Omental fat pad (tissue), 4 donors: ENCODE data around the gene DCHS2. TPM values are rescaled to one million over a fixed set of nuclear protein-coding genes. Genes with fewer than 3 reads are reported as not detected.

Experiments
- ATAC-seq: fragments of 150-250 bp; one replicate; pipeline ENCODE4 v1.9.1; 2016; ENCODE audit warnings: mild to moderate bottlenecking, moderate library complexity; ENCODE audit not compliant: low FRiP score
- DNase-seq: peaks from one replicate; pipeline ENCODE4 v3.0.0-alpha.2; 2019; ENCODE audit warnings: low spot score
- total RNA-seq, 4 donors: library from RNA; depleted of rRNA; stranded (reverse); fragments of >200 nt; gene quantifications; one replicate each; pipeline ENCODE4 v1.1.0, GENCODE V29; 2016
- TF ChIP-seq, protein P1 (sequence below), 3 donors: fragments of 450-650 bp; IDR thresholded peaks; one replicate each; pipeline ENCODE4 v1.5.1; 2016 to 2017; ENCODE audit warnings: antibody characterized with exemption in 3 of 3, mild to moderate bottlenecking in 3 of 3, moderate library complexity in 2 of 3

The DCHS2 gene
- total RNA-seq, 4 donors from 2014 or later, result 0.06 to 2.0 (median 0.72) TPM

DNA sequence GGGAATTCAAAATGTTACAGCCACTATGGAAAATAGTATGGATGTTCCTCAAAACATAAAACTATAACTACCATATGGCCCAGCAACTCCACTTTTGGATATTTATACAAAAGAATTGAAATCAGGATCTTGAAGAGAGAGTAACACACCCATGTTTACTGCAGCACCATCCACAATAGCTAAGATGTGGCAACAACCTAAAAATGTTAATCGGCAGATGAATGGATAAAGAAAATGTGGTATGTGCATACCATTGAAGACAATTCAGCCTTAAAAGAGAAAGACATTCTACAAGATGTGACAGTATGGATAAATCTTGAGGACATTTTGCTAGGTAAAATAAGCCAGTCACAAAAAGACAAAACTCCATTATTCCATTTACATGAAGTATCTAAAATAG is 171.9 kb downstream of the DCHS2 start:
- TF ChIP-seq, protein P1, sequence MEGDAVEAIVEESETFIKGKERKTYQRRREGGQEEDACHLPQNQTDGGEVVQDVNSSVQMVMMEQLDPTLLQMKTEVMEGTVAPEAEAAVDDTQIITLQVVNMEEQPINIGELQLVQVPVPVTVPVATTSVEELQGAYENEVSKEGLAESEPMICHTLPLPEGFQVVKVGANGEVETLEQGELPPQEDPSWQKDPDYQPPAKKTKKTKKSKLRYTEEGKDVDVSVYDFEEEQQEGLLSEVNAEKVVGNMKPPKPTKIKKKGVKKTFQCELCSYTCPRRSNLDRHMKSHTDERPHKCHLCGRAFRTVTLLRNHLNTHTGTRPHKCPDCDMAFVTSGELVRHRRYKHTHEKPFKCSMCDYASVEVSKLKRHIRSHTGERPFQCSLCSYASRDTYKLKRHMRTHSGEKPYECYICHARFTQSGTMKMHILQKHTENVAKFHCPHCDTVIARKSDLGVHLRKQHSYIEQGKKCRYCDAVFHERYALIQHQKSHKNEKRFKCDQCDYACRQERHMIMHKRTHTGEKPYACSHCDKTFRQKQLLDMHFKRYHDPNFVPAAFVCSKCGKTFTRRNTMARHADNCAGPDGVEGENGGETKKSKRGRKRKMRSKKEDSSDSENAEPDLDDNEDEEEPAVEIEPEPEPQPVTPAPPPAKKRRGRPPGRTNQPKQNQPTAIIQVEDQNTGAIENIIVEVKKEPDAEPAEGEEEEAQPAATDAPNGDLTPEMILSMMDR (IDR thresholded peaks at IDR 0.05), result no peak
- DNase-seq (no peak), ATAC-seq (no peak)

GRCh38 chr4:154317201-154317999 is 174.2 kb downstream of the DCHS2 start:
- ATAC-seq, result no peak
- no peak for DNase-seq
- TF ChIP-seq, protein P1 (IDR thresholded peaks at IDR 0.05), result no peak

GRCh38 chr4:154315741-154316140 is 175.9 kb downstream of the DCHS2 start:
- ATAC-seq (no peak), DNase-seq (no peak)
- TF ChIP-seq, protein P1 (IDR thresholded peaks at IDR 0.05), result no peak

DNA sequence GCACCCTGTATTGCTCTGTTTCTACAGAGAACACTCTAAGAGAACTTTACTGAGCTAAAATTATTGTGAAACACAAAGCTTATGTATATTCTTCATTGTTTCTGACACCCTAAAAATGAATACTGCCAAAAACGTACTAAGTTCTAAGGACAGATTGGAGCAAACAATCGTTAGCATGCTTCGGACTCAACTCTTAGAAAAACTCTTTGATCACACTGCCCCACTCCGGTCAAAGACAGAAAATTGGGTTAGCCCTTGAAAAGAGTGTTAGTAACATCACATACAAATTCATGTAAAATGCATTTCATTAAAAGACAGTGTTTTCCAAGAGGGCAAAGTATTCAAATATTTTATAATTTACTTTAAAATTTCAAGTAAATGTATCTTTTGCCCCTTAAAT is 177.4 kb downstream of the DCHS2 start:
- TF ChIP-seq, protein P1 (IDR thresholded peaks at IDR 0.05), result no peak
- no peak for DNase-seq
- no peak for ATAC-seq

DNA sequence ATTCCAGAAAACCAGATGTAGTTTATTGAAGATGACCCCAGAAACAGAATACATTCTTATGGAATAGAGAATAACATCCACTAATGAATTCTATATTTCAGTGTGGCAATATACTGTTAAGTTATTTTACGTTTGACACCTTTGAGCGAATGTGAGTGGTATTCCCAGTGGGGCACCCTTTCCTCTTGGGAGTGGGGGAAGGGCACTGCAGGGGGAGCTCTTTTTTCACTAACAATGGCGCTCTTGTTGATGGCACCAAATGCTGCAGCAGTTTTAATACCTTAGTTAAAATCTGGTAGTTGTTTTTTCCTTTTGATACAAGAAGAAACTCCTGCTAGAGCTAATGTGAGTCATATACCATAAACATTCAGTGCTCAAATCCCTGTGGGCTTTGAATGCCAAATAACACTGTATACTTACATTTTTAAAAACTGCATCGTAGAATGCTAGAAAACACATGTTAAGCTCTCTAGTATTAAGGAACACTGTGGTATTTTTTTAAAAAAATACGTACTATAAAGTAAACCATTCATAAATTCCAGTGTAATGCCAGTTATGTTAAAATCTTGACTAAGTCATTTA is 178.5 kb downstream of the DCHS2 start:
- TF ChIP-seq, protein P1 (IDR thresholded peaks at IDR 0.05), result no peak
- no peak for DNase-seq
- no peak for ATAC-seq

- TF ChIP-seq, protein P1 (IDR thresholded peaks at IDR 0.05), result no peak
- DNase-seq (no peak), ATAC-seq (no peak)
These were observed 179.4 kb downstream of the DCHS2 start for GRCh38 chr4:154312246-154312645.

DNA sequence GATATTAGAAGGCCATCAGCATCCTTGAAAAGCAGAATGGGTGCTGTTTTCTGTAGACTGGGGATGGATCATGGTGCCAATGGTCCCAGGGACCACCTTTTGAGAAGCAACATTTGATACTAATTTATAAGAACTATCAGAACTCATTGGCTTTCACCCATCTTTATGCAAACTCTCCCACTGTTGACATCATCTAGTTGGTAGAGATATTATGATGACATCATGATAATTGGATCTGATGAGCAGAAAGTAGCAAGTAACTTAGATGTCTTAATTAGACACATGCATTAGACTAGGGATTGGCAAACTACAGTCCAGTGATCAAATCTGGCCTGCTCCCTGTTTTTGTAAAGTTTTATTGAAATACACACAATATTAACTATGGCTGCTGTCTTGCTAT is 181.0 kb downstream of the DCHS2 start:
- no peak for DNase-seq
- TF ChIP-seq, protein P1 (IDR thresholded peaks at IDR 0.05), result no peak
- no peak for ATAC-seq
